Body of pancreas (tissue), 4 donors: Measurements from ENCODE around the gene TBX1. TPM values are rescaled to one million over a fixed set of nuclear protein-coding genes. Genes with fewer than 3 reads are reported as not detected.

Experiments used
- ATAC-seq: fragments of 150-250 bp; one replicate; pipeline ENCODE4 v1.9.1; 2016
- DNase-seq, 4 donors: peaks; one replicate each; pipeline ENCODE4 v3.0.0-alpha.2; 2019
- H3K27ac ChIP-seq, 4 donors: fragments of 200-600 bp; sonication (generic); 1 replicate in 3 of 4; 2 replicates in 1 of 4; pipeline versions ENCODE4 v1.5.1 to v1.6.1; 2016 to 2019; ENCODE audit warnings: mild to moderate bottlenecking in 1 of 4, mixed read lengths in 1 of 4, moderate library complexity in 1 of 4
- H3K27me3 ChIP-seq, 2 donors: fragments of 200-600 bp; sonication (generic); one replicate each; pipeline ENCODE4 v1.6.0; 2016; ENCODE audit warnings: mild to moderate bottlenecking in 1 of 2
- H3K36me3 ChIP-seq, 2 donors: fragments of 200-600 bp; sonication (generic); replicated peaks in 1 of 2; 2 replicates each; pipeline ENCODE4 v1.5.1; 2016; ENCODE audit warnings: low read depth in 2 of 2; ENCODE audit not compliant: insufficient read depth in 1 of 2
- H3K4me1 ChIP-seq: fragments of 200-600 bp; sonication (generic); one replicate; pipeline ENCODE4 v1.6.0; 2016
- H3K4me3 ChIP-seq, 2 donors: fragments of 200-600 bp; sonication (generic); 1 replicate in 1 of 2; 2 replicates in 1 of 2; pipeline ENCODE4 v1.5.1; 2016 to 2019
- H3K9me3 ChIP-seq, 3 donors: fragments of 200-600 bp; sonication (generic); 1 replicate in 2 of 3; 2 replicates in 1 of 3; pipeline ENCODE4 v1.5.1; 2016
- CTCF ChIP-seq, 7 experiments: fragments of 450-650 bp in 4 of 7; fragments of 200-600 bp in 3 of 7; sonication (generic) in 3 of 7; IDR thresholded peaks; one replicate each; pipeline ENCODE4 v1.5.1; 2016 to 2019; ENCODE audit warnings: antibody characterized with exemption in 7 of 7
- POLR2A ChIP-seq, 3 donors: fragments of 450-650 bp; IDR thresholded peaks; one replicate each; pipeline ENCODE4 v1.6.1; 2016; ENCODE audit warnings: antibody characterized with exemption in 3 of 3, mild to moderate bottlenecking in 2 of 3
- WGBS, 2 donors: methylation state at CpG; one replicate each; pipeline ENCODE4 v1.1.5; 2017; 5-methylcytosine and 5-hydroxymethylcytosine counted together
- intact Hi-C: fragments of 100-400 bp; cut with DNase I; formaldehyde crosslinking; loops from one replicate; pipeline ENCODE4 v1.15.1; 2023
- total RNA-seq, 2 donors: library from RNA; depleted of rRNA; stranded (reverse); fragments of >200 nt; gene quantifications; one replicate each; pipeline ENCODE4 v1.1.0, GENCODE V29; 2016

TBX1 gene
- total RNA-seq, 2 donors from 2014 or later, result 1.0 TPM; not detected in 1

GRCh38 chr22:19737846-19738663 is 22.5 kb upstream of the TBX1 start:
- TF ChIP-seq CTCF (IDR thresholded peaks at IDR 0.05) (no peak), POLR2A (IDR thresholded peaks at IDR 0.05) (no peak)
- 74 to 92% methylated on average over 9 to 16 of the region's 17 CpGs for WGBS, 2 donors
- Histone ChIP-seq H3K36me3 (no peaks in the 10 kb centered on the region), H3K4me1 (no peaks in the 10 kb centered on the region), H3K9me3 (no peaks in the 10 kb centered on the region), H3K27ac (no peak overlapping the region), H3K27me3 (no peaks in the 10 kb centered on the region), H3K4me3 (no peak overlapping the region)
- intact Hi-C loops, result no loop called here
- DNase-seq (no peak), ATAC-seq (no peak)

GRCh38 chr22:19738664-19739447 is 21.7 kb upstream of the TBX1 start:
- TF ChIP-seq POLR2A (IDR thresholded peaks at IDR 0.05) (no peak), CTCF (IDR thresholded peaks at IDR 0.05) (no peak)
- Histone ChIP-seq H3K9me3 (no peaks in the 10 kb centered on the region), H3K27ac (no peak overlapping the region), H3K4me1 (no peaks in the 10 kb centered on the region), H3K36me3 (no peaks in the 10 kb centered on the region), H3K4me3 (no peak overlapping the region), H3K27me3 (no peaks in the 10 kb centered on the region)
- DNase-seq (no peak), ATAC-seq (no peak)
- intact Hi-C loops, result no loop called here
- WGBS, 2 donors, result 56 to 69% methylated on average over 8 to 29 of the region's 31 CpGs

- H3K36me3 ChIP-seq, result no peaks in the 10 kb centered on the region
- H3K4me3 ChIP-seq, result no peak overlapping the region
- no peaks in the 10 kb centered on the region for H3K4me1 ChIP-seq
- WGBS, 2 donors, result 0 to 42% methylated on average over 4 to 16 of the region's 16 CpGs
- DNase-seq (no peak), ATAC-seq (no peak)
- no peaks in the 10 kb centered on the region for H3K9me3 ChIP-seq
- no peak for TF ChIP-seq POLR2A (IDR thresholded peaks at IDR 0.05)
- no peak for TF ChIP-seq CTCF (IDR thresholded peaks at IDR 0.05)
- no peaks in the 10 kb centered on the region for H3K27me3 ChIP-seq
- H3K27ac ChIP-seq, result no peak overlapping the region
- intact Hi-C loops, result no loop called here
Measured at GRCh38 chr22:19739448-19739895, 21.1 kb upstream of the TBX1 start.

GRCh38 chr22:19739911-19740449 is 20.6 kb upstream of the TBX1 start:
- H3K9me3 ChIP-seq, result no peaks in the 10 kb centered on the region
- intact Hi-C loops, result no loop called here
- no peak for DNase-seq
- no peaks in the 10 kb centered on the region for H3K4me1 ChIP-seq
- WGBS, 2 donors, result 85% methylated on average over 7 of the region's 7 CpGs; no CpG with 5 or more reads in 1 of the 2 donors
- H3K27ac ChIP-seq, result no peak overlapping the region
- no peaks in the 10 kb centered on the region for H3K27me3 ChIP-seq
- no peak for TF ChIP-seq POLR2A (IDR thresholded peaks at IDR 0.05)
- no peak for TF ChIP-seq CTCF (IDR thresholded peaks at IDR 0.05)
- no peaks in the 10 kb centered on the region for H3K36me3 ChIP-seq
- ATAC-seq, result no peak
- H3K4me3 ChIP-seq, result no peak overlapping the region
